Astrocyte (in vitro differentiated cells and primary cell): ENCODE measurements around the gene SLFN12L.

Experiments used
- EZH2 ChIP-seq: IDR thresholded peaks from 2 replicates; pipeline ENCODE4 v1.6.1; 2012; ENCODE audit warnings: mild to moderate bottlenecking, low read length, inconsistent platforms; ENCODE audit not compliant: insufficient read depth
- TF ChIP-seq, protein P1 (sequence below): IDR thresholded peaks from 2 replicates; pipeline ENCODE4 v1.5.1; 2011; ENCODE audit warnings: low read depth, mild to moderate bottlenecking, inconsistent platforms, low read length, moderate library complexity; ENCODE audit not compliant: insufficient read depth

DNA sequence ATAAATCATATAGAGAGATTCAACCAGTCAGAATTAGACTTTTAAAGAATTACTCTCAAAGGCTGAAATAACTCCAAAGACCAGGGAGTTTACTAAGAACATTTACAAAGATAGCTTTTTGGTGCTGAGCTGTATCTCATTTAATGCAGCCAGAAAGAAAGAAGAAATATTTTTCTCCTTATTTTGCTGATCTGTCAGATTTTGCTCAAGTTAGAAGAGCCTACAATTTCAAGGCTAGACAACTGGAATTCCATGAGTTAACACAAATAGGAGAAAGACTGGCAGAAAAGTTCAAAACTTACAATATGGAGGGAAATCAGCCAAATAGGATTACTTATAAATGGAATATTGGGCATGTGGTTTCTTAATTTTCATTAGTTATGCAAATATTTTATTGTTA lies 99.0 kb downstream of the SLFN12L start:
- TF ChIP-seq, protein P1, sequence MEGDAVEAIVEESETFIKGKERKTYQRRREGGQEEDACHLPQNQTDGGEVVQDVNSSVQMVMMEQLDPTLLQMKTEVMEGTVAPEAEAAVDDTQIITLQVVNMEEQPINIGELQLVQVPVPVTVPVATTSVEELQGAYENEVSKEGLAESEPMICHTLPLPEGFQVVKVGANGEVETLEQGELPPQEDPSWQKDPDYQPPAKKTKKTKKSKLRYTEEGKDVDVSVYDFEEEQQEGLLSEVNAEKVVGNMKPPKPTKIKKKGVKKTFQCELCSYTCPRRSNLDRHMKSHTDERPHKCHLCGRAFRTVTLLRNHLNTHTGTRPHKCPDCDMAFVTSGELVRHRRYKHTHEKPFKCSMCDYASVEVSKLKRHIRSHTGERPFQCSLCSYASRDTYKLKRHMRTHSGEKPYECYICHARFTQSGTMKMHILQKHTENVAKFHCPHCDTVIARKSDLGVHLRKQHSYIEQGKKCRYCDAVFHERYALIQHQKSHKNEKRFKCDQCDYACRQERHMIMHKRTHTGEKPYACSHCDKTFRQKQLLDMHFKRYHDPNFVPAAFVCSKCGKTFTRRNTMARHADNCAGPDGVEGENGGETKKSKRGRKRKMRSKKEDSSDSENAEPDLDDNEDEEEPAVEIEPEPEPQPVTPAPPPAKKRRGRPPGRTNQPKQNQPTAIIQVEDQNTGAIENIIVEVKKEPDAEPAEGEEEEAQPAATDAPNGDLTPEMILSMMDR, result no peak
- TF ChIP-seq EZH2, result no peak
